Measurements from ENCODE around the gene PHF5A.

Gene PHF5A, protein sequence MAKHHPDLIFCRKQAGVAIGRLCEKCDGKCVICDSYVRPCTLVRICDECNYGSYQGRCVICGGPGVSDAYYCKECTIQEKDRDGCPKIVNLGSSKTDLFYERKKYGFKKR

DNA sequence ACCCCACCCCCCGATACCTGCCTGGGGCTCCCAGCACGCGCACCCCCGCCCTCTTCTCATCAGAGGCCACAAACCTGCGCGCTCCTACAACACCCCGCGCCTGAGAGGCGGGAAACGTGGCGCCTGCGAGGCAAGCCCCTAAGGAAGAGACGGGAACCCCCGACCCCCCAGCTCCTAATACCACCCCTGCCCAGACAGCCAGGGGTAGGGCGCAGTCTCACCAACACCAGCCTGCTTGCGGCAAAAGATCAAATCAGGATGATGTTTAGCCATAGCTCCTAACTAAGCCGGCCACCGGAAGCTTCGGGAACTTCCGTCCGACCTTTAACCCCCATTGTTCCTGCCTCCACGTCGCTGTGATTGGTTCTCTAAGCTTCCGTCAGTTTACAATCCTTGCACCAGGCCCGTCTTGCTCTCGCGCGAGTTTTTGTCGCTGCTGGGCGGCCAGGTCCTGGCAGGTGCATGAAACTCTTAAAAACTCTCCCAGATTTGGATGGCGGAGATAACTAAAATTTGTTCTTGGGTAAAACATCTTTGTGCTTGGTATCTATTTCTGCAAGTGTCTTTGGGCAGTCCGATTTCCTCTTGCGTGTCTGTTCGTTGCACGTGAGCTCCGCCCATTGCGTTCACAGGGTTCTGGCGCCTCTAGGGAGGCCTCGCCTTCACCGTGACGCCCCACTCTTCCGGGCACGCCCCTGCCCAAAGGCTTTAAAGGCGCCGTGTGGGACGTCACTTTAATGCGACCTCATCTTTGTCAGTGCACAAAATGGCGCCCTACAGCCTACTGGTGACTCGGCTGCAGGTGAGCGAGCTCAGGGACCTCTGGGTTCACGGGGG is at the start of gene PHF5A, which contains the start of gene ACO2:
PHF5A (minus strand) TSS at position 312 of the 837 bp plus-strand sequence; CDS start at position 273, 39 bp downstream.
ACO2 (plus strand) TSS at position 737 of the 837 bp plus-strand sequence; CDS start at position 767, 30 bp downstream.
- peak; percentile 99 for DNase-seq (ENCODE audit: low read depth)

DNA sequence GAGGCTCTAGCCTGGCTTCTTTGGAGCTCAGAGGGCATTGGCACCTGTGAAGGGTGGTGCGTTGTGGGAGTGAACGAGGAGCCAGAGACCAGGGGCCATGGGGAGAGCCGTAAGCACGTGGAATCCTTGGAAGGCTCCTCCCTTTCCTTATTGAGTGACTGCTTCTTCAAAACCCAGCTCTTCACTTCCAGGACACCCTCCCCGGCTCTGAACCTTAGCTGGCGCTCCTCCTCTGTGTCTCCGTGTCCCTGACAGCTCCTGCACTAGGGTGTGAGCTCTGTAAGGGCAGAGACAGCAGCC is 49.5 kb upstream of the PHF5A start:
- no peak for DNase-seq (ENCODE audit: low read depth)

DNA sequence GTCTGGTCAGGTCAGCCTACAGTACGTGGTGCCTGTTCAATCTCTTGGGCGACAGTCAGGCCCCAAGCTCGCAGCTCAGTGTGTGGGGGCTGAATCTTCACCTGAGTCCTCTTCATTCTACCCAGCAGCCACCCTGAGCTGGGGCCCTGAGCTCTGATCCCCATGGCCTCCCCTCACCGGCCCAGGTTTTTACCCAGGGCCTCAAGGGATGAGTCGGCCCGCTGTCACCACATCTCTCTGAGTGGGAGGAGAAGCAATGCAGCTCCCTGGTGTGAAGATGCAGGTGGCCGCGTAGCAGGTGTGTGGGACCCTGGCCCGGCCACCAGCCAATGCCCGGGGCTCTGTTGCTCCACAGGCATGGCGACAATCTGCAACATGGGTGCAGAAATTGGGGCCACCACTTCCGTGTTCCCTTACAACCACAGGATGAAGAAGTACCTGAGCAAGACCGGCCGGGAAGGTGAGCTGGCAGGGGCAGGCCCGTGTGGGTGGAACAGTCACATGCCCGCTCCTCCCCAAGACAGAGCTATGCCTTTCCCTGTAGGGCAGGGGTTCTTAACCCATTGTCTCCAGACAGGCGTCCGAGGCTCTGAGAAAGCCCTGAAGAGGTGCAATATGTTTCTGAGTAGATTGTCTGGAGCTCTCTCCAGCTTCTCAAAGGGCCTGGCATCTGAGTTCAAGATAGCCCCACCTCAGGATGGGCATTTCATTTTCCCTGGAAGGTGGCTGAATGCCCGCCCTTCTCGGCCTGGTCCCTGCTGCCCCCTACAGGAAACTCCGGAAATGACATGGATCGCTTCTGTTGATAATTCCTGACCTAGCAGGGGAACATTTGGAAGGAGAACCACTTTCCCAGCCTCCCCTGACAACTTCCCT is 48.9 kb upstream of the PHF5A start:
- no peak for DNase-seq (ENCODE audit: low read depth)

DNA sequence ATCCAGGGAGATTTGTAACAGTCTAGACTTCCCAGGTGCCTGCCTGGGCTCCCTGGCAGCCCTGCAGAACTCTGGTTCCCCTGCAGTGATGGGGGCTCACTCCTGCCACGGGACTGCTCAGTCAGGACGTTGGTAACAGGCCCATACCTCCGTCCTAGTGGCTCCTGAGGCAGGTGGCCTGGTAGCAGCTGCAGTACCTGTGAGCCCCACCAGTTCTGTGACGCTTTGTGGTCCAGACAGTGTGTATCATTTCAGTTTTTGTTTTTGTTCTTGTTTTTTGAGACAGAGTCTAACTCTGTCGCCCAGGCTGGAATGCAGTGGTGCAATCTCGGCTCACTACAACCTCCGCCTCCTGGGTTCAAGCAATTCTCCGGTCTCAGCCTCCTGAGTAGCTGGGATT is 48.0 kb upstream of the PHF5A start:
- DNase-seq (ENCODE audit: low read depth), result no peak

DNA sequence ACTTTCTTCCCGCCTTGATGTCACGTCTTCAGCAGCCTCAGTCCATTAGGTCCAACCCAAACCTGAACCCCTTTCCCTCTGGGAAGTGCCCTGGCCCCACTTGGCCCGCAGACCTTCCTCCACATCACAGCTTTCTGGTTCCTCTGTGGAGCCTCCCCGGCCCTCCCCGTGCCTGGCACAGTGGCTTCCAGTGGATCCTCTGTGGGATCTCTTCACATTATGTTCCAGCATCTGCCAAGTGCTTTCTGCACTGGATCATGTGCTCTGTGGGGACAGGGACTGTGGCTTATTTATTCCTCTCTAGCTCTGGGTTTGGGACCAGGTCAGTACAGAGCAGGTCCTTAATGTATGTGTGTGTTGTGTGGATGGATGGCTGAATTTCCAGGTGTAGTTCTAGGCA is 44.9 kb upstream of the PHF5A start:
- DNase-seq (ENCODE audit: low read depth), result no peak

DNA sequence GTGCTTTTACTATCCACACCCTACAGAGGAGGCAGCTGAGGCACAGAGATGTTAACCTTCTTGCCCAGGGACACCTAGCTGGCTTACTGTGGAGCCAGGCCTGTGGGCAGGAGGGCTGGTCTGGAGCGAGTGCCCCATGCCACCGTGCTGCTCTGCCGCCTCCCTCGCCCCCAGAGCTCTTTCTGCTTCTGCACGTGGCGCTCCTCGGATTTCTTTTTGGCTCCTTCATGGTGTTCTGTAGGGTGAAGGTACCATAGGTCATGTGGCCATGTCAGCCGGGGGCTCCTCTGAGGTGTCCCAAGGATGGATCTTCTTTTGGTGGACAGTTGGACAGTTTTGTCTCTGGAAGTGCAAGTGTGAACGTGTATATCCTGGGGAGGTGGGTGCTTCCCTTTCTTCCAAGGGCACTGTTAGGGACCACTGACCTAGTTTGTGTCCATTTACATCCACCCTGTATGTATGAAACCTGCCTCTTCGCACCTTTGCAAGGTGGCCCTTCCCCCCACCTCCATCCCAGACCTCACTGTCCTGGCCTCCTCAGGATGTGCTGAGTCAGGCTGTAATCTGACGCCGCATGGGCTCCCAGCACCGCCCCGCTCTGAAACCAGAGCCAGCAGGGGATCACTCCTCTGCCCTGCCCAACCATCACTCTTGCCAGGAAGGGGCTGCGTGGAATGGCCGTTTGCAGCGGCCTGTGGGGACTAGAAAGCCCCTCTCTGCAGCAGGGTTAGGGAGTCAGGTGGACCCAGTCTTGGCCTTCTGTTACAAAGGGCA is 44.1 kb upstream of the PHF5A start:
- DNase-seq (ENCODE audit: low read depth), result no peak

DNA sequence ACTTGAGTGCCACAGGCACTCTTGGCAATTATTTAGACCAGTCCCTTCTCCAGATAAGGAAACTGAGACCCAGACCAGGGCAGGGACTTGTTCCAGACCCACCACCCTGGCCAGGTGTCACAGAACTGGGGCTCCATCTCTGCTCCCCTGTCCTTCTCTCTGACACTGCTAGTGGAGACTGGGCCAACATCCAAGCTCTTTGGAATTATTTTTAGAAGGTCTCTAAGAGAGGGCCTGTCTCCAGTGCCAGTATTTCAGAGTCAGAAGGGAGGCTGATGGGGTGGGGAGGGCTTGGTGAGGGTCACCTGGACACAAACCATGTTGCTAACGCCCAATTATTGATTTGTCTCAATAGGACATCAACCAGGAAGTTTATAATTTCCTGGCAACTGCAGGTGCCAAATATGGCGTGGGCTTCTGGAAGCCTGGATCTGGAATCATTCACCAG is 43.1 kb upstream of the PHF5A start:
- DNase-seq (ENCODE audit: low read depth), result no peak

DNA sequence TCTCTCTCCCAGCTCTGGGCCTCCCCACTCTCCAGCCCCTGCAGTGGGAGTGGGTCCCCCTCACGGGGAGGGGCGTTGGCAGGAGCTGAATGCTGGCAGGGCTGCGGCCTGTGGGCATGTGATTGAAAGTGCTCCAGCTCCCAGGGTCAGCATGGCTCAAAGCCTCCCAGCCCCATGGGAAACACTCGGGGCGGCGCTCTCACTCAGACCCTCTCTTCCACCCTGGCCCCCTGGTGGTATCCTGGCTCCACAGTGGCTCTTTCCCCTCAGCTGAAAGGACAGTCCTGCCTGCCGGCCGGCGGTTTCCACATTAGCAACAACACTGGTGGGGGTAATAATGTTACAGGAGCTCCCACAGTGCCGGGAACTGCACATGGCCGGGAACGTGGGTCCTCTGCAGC is 40.3 kb upstream of the PHF5A start:
- no peak for DNase-seq (ENCODE audit: low read depth)

DNA sequence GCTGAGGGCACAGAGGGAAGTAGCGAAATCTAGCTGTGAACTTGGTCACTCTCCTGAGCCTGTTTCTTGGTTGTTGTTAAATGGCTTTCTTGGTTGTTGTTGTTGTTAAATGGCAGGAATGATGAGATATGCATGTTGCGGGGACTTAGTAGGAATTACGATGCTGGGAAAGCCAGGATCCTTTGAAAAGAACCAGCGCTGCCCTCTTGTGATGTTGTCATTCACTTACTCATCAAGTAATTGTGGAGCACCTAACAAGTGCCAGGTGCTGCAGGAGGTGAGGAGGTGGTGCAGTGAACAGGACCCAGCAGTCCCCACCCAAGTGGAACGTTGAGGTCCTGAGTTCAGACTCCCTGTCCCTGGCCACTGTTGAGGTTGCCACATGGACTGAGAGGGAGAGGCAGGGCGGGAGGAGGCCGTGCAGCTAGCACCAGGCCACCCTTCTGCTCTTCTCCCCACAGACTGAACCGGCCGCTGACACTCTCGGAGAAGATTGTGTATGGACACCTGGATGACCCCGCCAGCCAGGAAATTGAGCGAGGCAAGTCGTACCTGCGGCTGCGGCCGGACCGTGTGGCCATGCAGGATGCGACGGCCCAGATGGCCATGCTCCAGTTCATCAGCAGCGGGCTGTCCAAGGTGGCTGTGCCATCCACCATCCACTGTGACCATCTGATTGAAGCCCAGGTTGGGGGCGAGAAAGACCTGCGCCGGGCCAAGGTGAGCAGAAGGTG is 39.0 kb upstream of the PHF5A start:
- DNase-seq (ENCODE audit: low read depth), result no peak

DNA sequence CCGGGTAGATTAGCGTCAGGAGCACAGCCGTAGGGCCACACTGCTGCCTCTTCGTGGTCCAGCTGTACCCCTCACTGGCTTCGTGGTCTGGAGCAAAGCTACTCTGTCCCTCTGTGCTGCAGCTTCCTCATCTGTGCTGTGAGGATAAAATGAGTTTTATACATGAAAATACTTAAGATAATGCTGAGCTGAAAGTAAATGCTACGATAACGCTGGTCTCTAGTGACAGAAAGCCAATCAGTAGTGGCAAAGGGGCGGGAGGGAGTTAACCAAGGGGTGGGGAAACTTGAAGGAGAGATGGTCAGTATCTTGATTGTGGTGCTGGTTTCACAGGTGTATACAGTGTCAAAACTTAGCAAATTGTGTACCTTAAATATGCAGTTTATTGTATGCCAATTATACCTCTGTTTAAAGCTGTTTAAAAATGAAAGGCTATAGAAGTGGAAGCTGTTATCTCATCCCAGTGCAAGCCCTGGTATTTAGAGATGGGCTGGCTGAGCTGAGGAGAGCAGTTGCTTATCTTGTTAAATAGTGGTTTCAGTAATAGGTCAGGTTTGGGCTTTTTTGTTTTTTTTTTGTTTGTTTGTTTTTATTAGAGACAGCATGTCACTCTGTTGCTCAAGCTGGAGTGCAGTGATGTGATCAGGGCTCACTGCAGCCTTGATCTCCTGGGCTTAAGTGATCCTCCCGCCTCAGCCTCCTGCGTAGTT is 37.2 kb upstream of the PHF5A start:
- no peak for DNase-seq (ENCODE audit: low read depth)

DNA sequence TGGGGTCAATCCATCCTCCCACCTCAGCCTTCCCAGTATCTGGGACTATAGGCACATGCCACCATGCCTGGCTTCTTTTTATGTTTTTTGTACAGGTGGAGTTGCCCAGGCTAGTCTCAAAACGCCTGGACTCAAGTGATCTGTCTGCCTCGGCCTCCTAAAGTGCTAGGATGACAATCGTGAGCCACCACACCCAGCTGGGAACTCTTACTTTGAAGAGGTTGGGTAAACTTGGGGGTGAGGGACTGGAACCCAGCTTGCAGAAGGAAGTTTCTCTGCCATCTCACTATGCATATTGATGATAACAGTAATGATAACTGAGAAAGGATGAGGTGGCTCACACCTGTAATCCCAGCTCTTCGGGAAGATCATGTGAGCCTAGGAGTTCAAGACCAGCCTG is 36.3 kb upstream of the PHF5A start:
- no peak for DNase-seq (ENCODE audit: low read depth)

DNA sequence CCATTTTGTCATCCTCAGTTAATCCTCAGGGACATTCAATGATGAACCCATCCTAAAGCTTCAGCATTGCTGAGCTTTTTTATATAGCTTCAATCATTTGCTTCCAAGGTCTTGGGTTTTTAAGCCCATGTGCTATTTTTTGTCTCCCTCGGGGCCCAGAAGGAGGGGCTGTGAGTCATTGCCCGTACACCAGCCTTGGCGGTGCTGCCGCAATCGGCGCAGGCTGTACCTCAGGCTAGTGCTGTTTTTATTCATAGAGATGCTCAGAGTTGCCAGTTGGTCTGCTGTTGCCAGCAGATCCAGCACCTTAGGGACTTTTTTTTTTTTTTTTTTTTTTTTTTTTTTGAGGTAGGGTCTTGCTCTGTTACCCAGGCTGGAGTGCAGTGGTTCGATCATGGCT is 35.9 kb upstream of the PHF5A start:
- no peak for DNase-seq (ENCODE audit: low read depth)

DNA sequence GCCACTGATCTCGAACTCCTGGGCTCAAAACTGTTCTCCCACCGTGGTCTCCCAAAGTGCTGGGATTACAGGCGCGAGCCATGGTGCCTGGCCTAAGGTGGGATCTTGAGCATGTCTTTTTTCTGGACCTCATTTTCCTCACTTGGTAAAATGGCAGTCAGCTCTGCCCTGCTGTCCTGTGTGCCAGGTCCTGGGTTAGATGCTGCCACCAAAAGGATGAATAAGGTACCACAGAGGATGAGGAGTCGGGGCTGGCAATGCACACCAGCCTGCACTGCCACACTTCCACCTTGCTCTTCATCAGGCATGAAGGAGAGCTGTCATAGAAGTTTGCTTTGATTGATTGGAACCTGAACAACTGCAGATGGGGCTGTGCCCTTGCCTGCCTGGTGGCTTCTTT is 32.7 kb upstream of the PHF5A start:
- no peak for DNase-seq (ENCODE audit: low read depth)

DNA sequence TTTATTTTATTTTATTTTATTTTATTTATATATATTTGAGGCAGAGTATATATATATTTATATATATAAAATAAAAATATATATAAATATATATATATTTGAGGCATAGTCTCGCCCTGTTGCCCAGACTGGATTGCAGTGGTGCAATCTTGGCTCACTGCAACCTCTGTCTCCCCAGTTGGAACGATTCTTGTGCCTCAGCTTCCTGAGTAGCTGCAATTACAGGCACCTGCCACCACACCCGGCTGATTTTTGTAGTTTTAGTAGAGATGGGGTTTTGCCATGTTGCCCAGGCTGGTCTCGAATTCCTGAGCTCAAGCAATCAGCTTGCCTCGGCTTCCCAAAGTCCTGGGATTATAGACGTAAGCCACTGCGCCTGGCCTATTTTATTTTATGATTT is 31.8 kb upstream of the PHF5A start:
- no peak for DNase-seq (ENCODE audit: low read depth)

DNA sequence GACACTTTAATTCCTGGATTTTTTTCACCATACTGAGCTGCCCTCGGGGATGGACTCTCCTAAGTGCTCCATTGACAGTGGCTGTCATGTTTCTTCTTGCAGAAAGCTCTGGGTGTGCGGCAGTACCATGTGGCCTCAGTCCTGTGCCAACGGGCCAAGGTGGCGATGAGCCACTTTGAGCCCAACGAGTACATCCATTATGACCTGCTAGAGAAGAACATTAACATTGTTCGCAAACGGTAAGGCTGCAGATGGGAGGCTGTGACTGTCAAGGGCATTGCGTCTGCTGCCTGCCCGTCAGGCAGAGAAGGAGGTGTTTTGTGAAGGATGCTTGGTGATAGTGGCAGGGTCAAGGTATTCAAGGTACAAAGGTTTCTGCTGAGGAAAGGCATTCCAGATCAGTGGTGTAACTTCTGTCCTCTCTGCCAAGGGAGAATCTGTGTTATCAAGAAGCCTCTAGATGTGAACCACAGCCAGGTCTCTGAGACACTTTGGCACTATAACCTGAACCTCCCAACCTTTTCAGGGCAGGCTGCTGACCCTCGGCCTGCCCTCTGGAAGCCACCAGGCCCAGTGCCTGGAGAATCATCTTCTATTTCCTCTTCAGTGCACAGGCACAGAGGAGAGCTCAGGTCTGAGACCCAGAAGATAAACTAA is 31.3 kb upstream of the PHF5A start:
- DNase-seq (ENCODE audit: low read depth), result no peak

DNA sequence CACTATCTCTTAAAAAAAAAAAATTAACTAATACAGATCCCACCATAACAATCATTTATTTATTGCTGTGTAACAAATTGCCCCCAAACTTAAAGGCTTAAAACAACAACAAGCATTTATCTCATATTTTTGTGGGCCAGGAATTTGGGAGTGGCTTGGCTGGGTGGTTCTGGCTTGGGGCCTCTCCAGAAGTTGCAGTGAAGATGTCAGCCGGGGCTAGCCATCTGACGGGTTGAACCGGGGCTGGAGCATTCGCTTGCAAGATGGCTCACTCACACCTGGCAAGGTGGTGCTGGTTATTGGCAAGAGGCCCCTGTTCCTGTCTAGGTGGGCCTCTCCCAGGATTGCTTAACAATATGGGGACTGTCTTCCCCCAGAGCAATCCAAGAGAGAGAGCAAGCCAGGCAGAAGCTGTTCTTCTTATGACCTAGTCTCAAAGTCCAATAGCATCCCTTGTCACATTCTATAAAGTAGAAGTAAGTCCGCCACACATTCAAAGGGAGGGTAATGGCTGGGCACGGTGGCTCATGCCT is 29.9 kb upstream of the PHF5A start:
- DNase-seq (ENCODE audit: low read depth), result no peak

DNA sequence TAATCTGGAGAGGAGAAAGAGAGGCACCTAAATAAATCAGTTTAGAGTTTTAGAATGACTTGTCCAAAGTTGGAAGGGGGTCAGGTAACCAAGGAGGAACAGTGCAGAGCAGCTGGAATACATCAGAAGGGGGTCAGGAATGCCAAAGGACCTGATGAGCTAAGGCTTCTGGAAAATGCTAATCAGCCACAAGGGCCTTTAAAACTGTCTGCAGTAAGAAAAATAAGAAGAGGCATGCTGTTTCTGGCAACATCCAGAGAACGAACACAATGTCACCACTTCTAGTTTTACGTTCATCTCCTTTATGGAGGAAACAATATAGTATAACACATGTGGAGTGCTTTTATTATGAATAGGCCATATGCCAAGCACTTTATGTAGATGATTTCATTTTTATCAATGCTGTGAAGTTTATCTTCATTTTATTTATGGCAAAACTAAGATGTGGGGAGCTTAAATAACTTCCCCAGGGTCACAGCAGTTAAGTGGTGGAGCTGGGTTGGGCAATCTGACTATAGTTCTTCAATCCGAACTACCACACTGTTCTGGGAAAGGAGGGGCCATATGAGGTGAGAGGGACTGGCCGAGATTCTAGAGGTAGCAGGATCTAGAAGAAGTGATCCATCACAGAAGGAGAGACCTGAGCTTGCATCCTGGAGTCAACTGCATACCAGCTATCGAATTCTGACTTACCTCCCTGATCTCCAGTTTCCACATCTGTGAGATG is 23.0 kb upstream of the PHF5A start:
- no peak for DNase-seq (ENCODE audit: low read depth)

DNA sequence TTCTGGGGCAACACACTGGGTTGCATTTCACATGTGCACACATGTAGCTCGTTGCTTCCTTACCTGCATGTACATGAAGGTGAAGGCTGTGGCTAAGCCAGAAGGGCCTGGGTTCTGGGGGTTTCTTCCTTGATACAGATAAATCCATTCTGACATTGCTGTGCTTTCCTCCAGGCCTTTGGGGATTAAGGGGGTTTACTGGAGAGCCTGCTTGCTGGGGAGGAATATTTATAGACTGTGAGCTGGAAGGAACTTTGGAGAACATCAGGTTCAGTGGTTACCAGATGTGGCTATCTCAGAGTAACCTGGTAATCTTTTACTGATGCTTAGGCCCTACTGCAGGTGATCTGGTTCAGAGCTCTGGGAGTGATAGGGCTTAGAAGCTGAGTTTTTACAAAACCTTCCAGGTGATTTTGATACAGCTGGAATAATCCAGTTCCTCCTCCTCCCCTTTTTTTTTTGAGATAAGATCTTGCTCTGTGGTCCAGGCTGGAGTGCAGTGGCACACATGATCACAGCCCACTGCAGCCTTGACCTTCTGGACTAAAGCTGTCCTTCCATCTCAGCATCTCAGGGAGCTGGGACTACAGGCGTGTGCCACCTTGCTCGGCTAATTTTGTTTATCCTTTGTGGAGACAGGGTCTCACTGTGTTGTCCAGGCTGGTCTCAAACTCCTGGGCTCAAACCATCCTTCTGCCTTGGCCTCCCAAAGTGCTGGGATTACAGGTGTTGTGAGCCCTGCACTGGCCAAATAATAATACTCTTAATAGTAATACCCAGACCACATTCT is 20.3 kb upstream of the PHF5A start:
- DNase-seq (ENCODE audit: low read depth), result no peak

DNA sequence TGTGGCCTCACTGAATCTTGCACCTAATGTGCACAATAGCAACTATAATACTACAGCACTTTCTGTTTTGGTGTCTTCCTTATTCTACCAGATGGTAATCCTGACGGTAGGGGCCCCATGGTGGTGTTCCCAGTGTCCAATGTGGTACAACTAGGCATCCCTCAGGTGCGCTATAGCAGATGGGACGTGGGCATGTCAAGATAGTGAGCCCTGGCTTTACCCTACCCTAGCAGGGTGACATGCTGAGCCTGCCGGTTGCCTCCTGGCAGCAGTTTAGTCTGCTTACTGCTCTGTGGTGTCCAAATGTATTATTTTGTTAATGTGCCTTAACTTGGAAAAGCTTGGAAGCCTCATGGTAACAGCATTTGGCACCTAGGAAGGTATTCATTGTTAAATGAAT is 19.6 kb upstream of the PHF5A start:
- no peak for DNase-seq (ENCODE audit: low read depth)

All from stimulated activated CD8-positive, alpha-beta memory T cell treated with anti-CD3 and anti-CD28 coated beads, Interleukin-15, amount 100 ng/mL, for 24 hours (primary cell).